Endothelial cell of umbilical vein (primary cell): ENCODE results near the gene RPEL1. TPM values are rescaled to one million over a fixed set of nuclear protein-coding genes. Genes with fewer than 3 reads are reported as not detected.

Source experiments
- BruUV-seq: library from RNA; stranded (reverse); fragments of 400-500 nt; replicated peaks from 2 replicates; lab custom pipeline; 2021; lab: Mats Ljungman, UMichigan
- CTCF ChIA-PET: fragments of 300-600, 350-600 bp; sonication (Branson Sonifier 250); formaldehyde crosslinking; loops from one replicate; lab custom pipeline; 2021; ENCODE audit warnings: antibody characterized with exemption, inconsistent platforms; lab: Charles Lee
- POLR2A ChIA-PET: fragments of 300-600, 350-600 bp; sonication (Branson Sonifier 250); formaldehyde crosslinking; loops from one replicate; lab custom pipeline; 2021; ENCODE audit warnings: antibody characterized with exemption, inconsistent platforms; lab: Charles Lee
- DNase-seq: peaks from one replicate; pipeline ENCODE4 v3.0.0-alpha.2; 2011; ENCODE audit warnings: low read depth, low spot score
- FAIRE-seq: peaks from 2 replicates; lab custom pipeline; 2011; peaks lifted over from hg19 to GRCh38; lab: Jason Lieb, UNC
- H2AFZ ChIP-seq: 2 replicates; pipeline ENCODE4 v1.6.0; 2012; ENCODE audit warnings: low read depth, low read length, control low read depth, inconsistent platforms
- H3K27ac ChIP-seq: 2 replicates; pipeline ENCODE4 v1.5.1; 2011; ENCODE audit warnings: low read depth, mild to moderate bottlenecking, control low read depth, low read length, moderate library complexity; ENCODE audit not compliant: insufficient read depth
- H3K27me3 ChIP-seq, 2 experiments: 2 replicates each; pipeline versions ENCODE4 v1.6.0 to v1.6.1; 2011; ENCODE audit warnings: low read length in 2 of 2, mixed read lengths in 1 of 2; ENCODE audit not compliant: control insufficient read depth in 2 of 2, insufficient read depth in 2 of 2
- H3K36me3 ChIP-seq, 2 experiments: 2 replicates in 1 of 2; 3 replicates in 1 of 2; pipeline ENCODE4 v1.5.1; 2011; ENCODE audit warnings: low read length in 2 of 2, mild to moderate bottlenecking in 1 of 2, moderate library complexity in 1 of 2; ENCODE audit not compliant: control insufficient read depth in 2 of 2, insufficient read depth in 2 of 2; ENCODE audit errors: extremely low read depth in 1 of 2
- H3K4me1 ChIP-seq: 3 replicates; pipeline ENCODE4 v1.5.1; 2011; ENCODE audit warnings: mild to moderate bottlenecking, low read length; ENCODE audit not compliant: control insufficient read depth, insufficient read depth; ENCODE audit errors: extremely low read depth
- H3K4me2 ChIP-seq: 2 replicates; pipeline ENCODE4 v1.6.1; 2011; ENCODE audit warnings: low read length, control low read depth, mixed read lengths; ENCODE audit not compliant: insufficient read depth
- H3K4me3 ChIP-seq, 3 experiments: fragments of 200-600 bp in 1 of 3; sonication (generic), shearing (Covaris generic) in 1 of 3; replicated peaks in 1 of 3; 2 replicates each; pipeline ENCODE4 v1.5.1; 2011 to 2016; ENCODE audit warnings: control low read depth in 3 of 3, low read length in 3 of 3, mild to moderate bottlenecking in 2 of 3, inconsistent platforms in 1 of 3, low read depth in 1 of 3, moderate library complexity in 1 of 3; ENCODE audit not compliant: insufficient read depth in 1 of 3
- H3K79me2 ChIP-seq: 2 replicates; pipeline ENCODE4 v1.6.0; 2012; ENCODE audit warnings: low read length, inconsistent platforms; ENCODE audit not compliant: control insufficient read depth, insufficient read depth
- H3K9ac ChIP-seq: replicated peaks from 2 replicates; pipeline ENCODE3; 2011; ENCODE audit warnings: low read length, control low read depth; ENCODE audit not compliant: insufficient read depth; ENCODE audit errors: extremely low read depth
- H3K9me1 ChIP-seq: replicated peaks from 3 replicates; pipeline ENCODE4 v1.6.0; 2011; ENCODE audit warnings: mild to moderate bottlenecking, low read length; ENCODE audit not compliant: control insufficient read depth, insufficient read depth; ENCODE audit errors: extremely low read depth
- H3K9me3 ChIP-seq: replicated peaks from 2 replicates; pipeline ENCODE4 v1.5.1; 2012; ENCODE audit warnings: low read length, inconsistent platforms; ENCODE audit not compliant: control insufficient read depth, insufficient read depth
- H4K20me1 ChIP-seq: replicated peaks from 2 replicates; pipeline ENCODE3; 2011; ENCODE audit warnings: mild to moderate bottlenecking, low read length; ENCODE audit not compliant: control insufficient read depth, insufficient read depth; ENCODE audit errors: extremely low read depth
- EZH2 ChIP-seq: IDR thresholded peaks from 2 replicates; pipeline ENCODE4 v1.6.1; 2012; ENCODE audit warnings: borderline replicate concordance, low read depth, mild to moderate bottlenecking, moderate library complexity, low read length, inconsistent platforms; ENCODE audit not compliant: severe bottlenecking
- FOS ChIP-seq: IDR thresholded peaks from 2 replicates; pipeline ENCODE4 v1.6.1; 2011; ENCODE audit warnings: mild to moderate bottlenecking, low read length, moderate library complexity, borderline replicate concordance; ENCODE audit not compliant: insufficient read depth
- GATA2 ChIP-seq: IDR thresholded peaks from 2 replicates; pipeline ENCODE4 v1.7.0; 2011; ENCODE audit warnings: low read depth, mild to moderate bottlenecking, moderate library complexity, mixed read lengths, low read length; ENCODE audit not compliant: insufficient read length, insufficient read depth
- JUN ChIP-seq: IDR thresholded peaks from 2 replicates; pipeline ENCODE4 v1.6.1; 2011; ENCODE audit warnings: borderline replicate concordance, low read depth; ENCODE audit not compliant: insufficient read length, insufficient read depth
- MYC ChIP-seq: IDR thresholded peaks from one replicate; pipeline ENCODE4 v1.6.1; 2011; ENCODE audit warnings: mild to moderate bottlenecking, low read depth, low read length
- POLR2A ChIP-seq: IDR thresholded peaks from 2 replicates; pipeline ENCODE4 v1.6.1; 2012; ENCODE audit warnings: low read depth, mild to moderate bottlenecking, control low read depth, low read length
- POLR2AphosphoS5 ChIP-seq: IDR thresholded peaks from 2 replicates; pipeline ENCODE4 v1.6.1; 2012; ENCODE audit warnings: low read depth, mild to moderate bottlenecking, control low read depth, low read length, moderate library complexity; ENCODE audit not compliant: insufficient read depth
- dilution Hi-C: fragments of 300-500 bp; cut with MboI; formaldehyde crosslinking; loops from one replicate; pipeline ENCODE4 v1.15.0; 2019; ENCODE audit warnings: low sequenced_read_pairs; ENCODE audit not compliant: extremely low pct_ligation_motif_present
- intact Hi-C: fragments of 100-400 bp; cut with micrococcal nuclease; formaldehyde crosslinking; loops from one replicate; pipeline ENCODE4 v1.10.0; 2022
- polyA plus RNA-seq, 4 experiments: library from polyadenylated mRNA; depleted of rRNA in 3 of 4; stranded (reverse) in 3 of 4; unstranded in 1 of 4; fragments of >200 nt; gene quantifications; 2 replicates each; pipeline versions ENCODE4 v1.2.1 to v1.2.3, GENCODE V29; 2011 to 2012; ENCODE audit warnings: missing spikeins in 1 of 4
- total RNA-seq: library from RNA; stranded (reverse); gene quantifications from 2 replicates; pipeline ENCODE4 v1.2.3, GENCODE V29; 2021
- TF ChIP-seq, protein P1 (sequence below), 2 donors: IDR thresholded peaks; 1 replicate in 1 of 2; 2 replicates in 1 of 2; pipeline ENCODE4 v1.5.1; 2011; ENCODE audit warnings: low read length in 2 of 2, mild to moderate bottlenecking in 2 of 2, moderate library complexity in 2 of 2, control low read depth in 1 of 2, inconsistent platforms in 1 of 2, low read depth in 1 of 2; ENCODE audit not compliant: insufficient read depth in 1 of 2; ENCODE audit errors: extremely low read depth in 1 of 2
- TF ChIP-seq, protein P2 (sequence below): IDR thresholded peaks from 2 replicates; pipeline ENCODE4 v1.6.1; 2011; ENCODE audit not compliant: insufficient read depth, insufficient read length

The RPEL1 gene
- total and polyA plus RNA-seq, 2 donors (not counting 3 experiments of a cell fraction or from before 2014, with no cell fraction given): 0.04 TPM; not detected in 1

DNA sequence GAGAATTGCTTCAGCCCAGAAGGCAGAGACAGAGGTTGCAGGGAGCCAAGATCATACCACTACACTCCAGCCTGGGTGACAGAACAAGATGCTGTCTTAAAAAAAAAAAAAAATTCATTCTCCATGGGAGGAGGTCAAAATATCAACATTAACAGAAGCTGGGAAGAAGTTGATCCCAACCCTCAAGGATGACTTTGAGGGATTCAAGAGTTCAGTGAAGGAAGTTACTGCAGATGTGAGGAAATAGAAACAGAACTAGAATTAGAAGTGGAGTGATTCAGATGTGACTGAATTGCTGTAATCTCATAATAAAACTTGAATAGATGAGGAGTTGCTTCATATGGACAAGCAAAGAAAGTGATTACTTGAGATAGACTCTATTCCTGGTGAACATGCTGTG lies 19.7 kb upstream of the RPEL1 start:
- FAIRE-seq (no peak), DNase-seq (no peak)
- Histone ChIP-seq H3K4me3 (no peak overlapping the region), H4K20me1 (no peaks in the 10 kb centered on the region), H3K27me3 (no peaks in the 10 kb centered on the region), H3K9me3 (no peaks in the 10 kb centered on the region), H3K9ac (no peak overlapping the region), H2AFZ (no peak overlapping the region), H3K79me2 (no peaks in the 10 kb centered on the region), H3K4me1 (peaks cover 14% of the 10 kb centered on the region), H3K4me2 (no peak overlapping the region), H3K27ac (no peak overlapping the region), H3K9me1 (no peaks in the 10 kb centered on the region), H3K36me3 (no peaks in the 10 kb centered on the region)
- intact Hi-C loops: no loop called here
- BruUV-seq: no TSS peak
- ChIA-PET CTCF (no interaction called here), POLR2A (no interaction called here)
- dilution Hi-C loops: no loop called here
- no peak for TF ChIP-seq GATA2
- TF ChIP-seq MYC: no peak
- TF ChIP-seq POLR2A: no peak
- no peak for TF ChIP-seq POLR2AphosphoS5
- TF ChIP-seq, protein P1, sequence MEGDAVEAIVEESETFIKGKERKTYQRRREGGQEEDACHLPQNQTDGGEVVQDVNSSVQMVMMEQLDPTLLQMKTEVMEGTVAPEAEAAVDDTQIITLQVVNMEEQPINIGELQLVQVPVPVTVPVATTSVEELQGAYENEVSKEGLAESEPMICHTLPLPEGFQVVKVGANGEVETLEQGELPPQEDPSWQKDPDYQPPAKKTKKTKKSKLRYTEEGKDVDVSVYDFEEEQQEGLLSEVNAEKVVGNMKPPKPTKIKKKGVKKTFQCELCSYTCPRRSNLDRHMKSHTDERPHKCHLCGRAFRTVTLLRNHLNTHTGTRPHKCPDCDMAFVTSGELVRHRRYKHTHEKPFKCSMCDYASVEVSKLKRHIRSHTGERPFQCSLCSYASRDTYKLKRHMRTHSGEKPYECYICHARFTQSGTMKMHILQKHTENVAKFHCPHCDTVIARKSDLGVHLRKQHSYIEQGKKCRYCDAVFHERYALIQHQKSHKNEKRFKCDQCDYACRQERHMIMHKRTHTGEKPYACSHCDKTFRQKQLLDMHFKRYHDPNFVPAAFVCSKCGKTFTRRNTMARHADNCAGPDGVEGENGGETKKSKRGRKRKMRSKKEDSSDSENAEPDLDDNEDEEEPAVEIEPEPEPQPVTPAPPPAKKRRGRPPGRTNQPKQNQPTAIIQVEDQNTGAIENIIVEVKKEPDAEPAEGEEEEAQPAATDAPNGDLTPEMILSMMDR (IDR thresholded peaks at IDR 0.05; ENCODE audit: extremely low read depth in 1 of 2, insufficient read depth in 1 of 2, low read depth in 1 of 2, low read length in 2 of 2): no peak
- no peak for TF ChIP-seq FOS
- TF ChIP-seq, protein P2, sequence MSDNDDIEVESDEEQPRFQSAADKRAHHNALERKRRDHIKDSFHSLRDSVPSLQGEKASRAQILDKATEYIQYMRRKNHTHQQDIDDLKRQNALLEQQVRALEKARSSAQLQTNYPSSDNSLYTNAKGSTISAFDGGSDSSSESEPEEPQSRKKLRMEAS: no peak
- no peak for TF ChIP-seq EZH2
- TF ChIP-seq JUN: no peak
